H9 (cell line): Measurements from ENCODE around the gene ZNF451. TPM values are rescaled to one million over a fixed set of nuclear protein-coding genes. Genes with fewer than 3 reads are reported as not detected.
A peak's percentile ranks its signal among the peaks of the same experiment; 100 is the strongest.

ENCODE experiments used
- DNase-seq: peaks from one replicate; pipeline ENCODE4 v3.0.0-alpha.2; 2017
- H2AFZ ChIP-seq: one replicate; pipeline ENCODE4 v1.6.1; 2013; ENCODE audit warnings: mild to moderate bottlenecking, low read length, control low read depth, moderate library complexity
- H2AK5ac ChIP-seq: 2 replicates; pipeline ENCODE4 v1.6.1; 2013; ENCODE audit warnings: low read length, control low read depth, mixed read lengths; ENCODE audit not compliant: insufficient read length
- H2BK120ac ChIP-seq: one replicate; pipeline ENCODE4 v1.6.1; 2013; ENCODE audit warnings: low read depth, mild to moderate bottlenecking, low read length, control low read depth, inconsistent platforms; ENCODE audit not compliant: poor library complexity, severe bottlenecking
- H2BK12ac ChIP-seq: 2 replicates; pipeline ENCODE4 v1.6.1; 2013; ENCODE audit warnings: low read length, control low read depth, mixed read lengths, low read depth; ENCODE audit not compliant: insufficient read length
- H2BK15ac ChIP-seq: 2 replicates; pipeline ENCODE4 v1.6.1; 2013; ENCODE audit warnings: low read depth, low read length, control low read depth
- H2BK20ac ChIP-seq: one replicate; pipeline ENCODE4 v1.6.1; 2013; ENCODE audit warnings: low read depth, mild to moderate bottlenecking, low read length, control low read depth, inconsistent platforms; ENCODE audit not compliant: poor library complexity, severe bottlenecking
- H2BK5ac ChIP-seq: 2 replicates; pipeline ENCODE4 v1.6.1; 2013; ENCODE audit warnings: low read length, control low read depth, mixed read lengths; ENCODE audit not compliant: insufficient read length
- H3K14ac ChIP-seq: 2 replicates; pipeline ENCODE4 v1.6.1; 2013; ENCODE audit warnings: low read length, control low read depth; ENCODE audit not compliant: insufficient read depth
- H3K18ac ChIP-seq: 2 replicates; pipeline ENCODE4 v1.6.1; 2013; ENCODE audit warnings: low read depth, mild to moderate bottlenecking, mixed read lengths, low read length, control low read depth; ENCODE audit not compliant: insufficient read length
- H3K23ac ChIP-seq: 2 replicates; pipeline ENCODE4 v1.6.1; 2013; ENCODE audit warnings: low read length, control low read depth, mixed read lengths, low read depth; ENCODE audit not compliant: insufficient read length
- H3K23me2 ChIP-seq: 2 replicates; pipeline ENCODE4 v1.6.1; 2013; ENCODE audit warnings: low read depth, mild to moderate bottlenecking, mixed read lengths, low read length, control low read depth; ENCODE audit not compliant: insufficient read length, poor library complexity, severe bottlenecking
- H3K27ac ChIP-seq: 2 replicates; pipeline ENCODE4 v1.5.1; 2013; ENCODE audit warnings: low read length, control low read depth, mixed read lengths, low read depth; ENCODE audit not compliant: insufficient read length
- H3K27me3 ChIP-seq: 2 replicates; pipeline ENCODE4 v1.6.1; 2013; ENCODE audit warnings: low read length, control low read depth, inconsistent platforms; ENCODE audit not compliant: insufficient read depth
- H3K4ac ChIP-seq: 2 replicates; pipeline ENCODE4 v1.6.1; 2013; ENCODE audit warnings: low read depth, mild to moderate bottlenecking, control low read depth, inconsistent platforms, low read length, moderate library complexity
- H3K4me1 ChIP-seq: 2 replicates; pipeline ENCODE4 v1.6.1; 2013; ENCODE audit warnings: low read length, control low read depth, inconsistent platforms; ENCODE audit not compliant: insufficient read depth
- H3K4me2 ChIP-seq: 2 replicates; pipeline ENCODE4 v1.6.1; 2013; ENCODE audit warnings: low read length, control low read depth, mixed read lengths; ENCODE audit not compliant: insufficient read length, insufficient read depth
- H3K56ac ChIP-seq: 2 replicates; pipeline ENCODE4 v1.6.1; 2013; ENCODE audit warnings: low read depth, mild to moderate bottlenecking, mixed read lengths, low read length, control low read depth; ENCODE audit not compliant: insufficient read length
- H3K79me1 ChIP-seq: 2 replicates; pipeline ENCODE4 v1.6.1; 2013; ENCODE audit warnings: low read depth, mild to moderate bottlenecking, moderate library complexity, low read length, control low read depth, inconsistent platforms; ENCODE audit not compliant: insufficient read depth, poor library complexity, severe bottlenecking
- H3K79me2 ChIP-seq: 2 replicates; pipeline ENCODE4 v1.6.1; 2013; ENCODE audit warnings: low read length, control low read depth, inconsistent platforms; ENCODE audit not compliant: insufficient read depth
- H3K9ac ChIP-seq: 2 replicates; pipeline ENCODE4 v1.6.1; 2013; ENCODE audit warnings: low read length, control low read depth, mixed read lengths; ENCODE audit not compliant: insufficient read length; ENCODE audit errors: extremely low read depth
- H3K9me3 ChIP-seq: one replicate; pipeline ENCODE4 v1.6.1; 2013; ENCODE audit warnings: low read depth, low read length, inconsistent platforms; ENCODE audit not compliant: control insufficient read depth
- H3T11ph ChIP-seq: one replicate; pipeline ENCODE4 v1.6.1; 2013; ENCODE audit warnings: mild to moderate bottlenecking, low read length, control low read depth, inconsistent platforms
- H4K20me1 ChIP-seq: one replicate; pipeline ENCODE4 v1.6.1; 2013; ENCODE audit not compliant: control insufficient read depth, insufficient read length, insufficient read depth
- H4K5ac ChIP-seq: 2 replicates; pipeline ENCODE4 v1.6.1; 2013; ENCODE audit warnings: low read depth, mild to moderate bottlenecking, mixed read lengths, low read length, control low read depth; ENCODE audit not compliant: insufficient read length
- H4K8ac ChIP-seq: replicated peaks from 2 replicates; pipeline ENCODE4 v1.6.1; 2013; ENCODE audit warnings: low read length, control low read depth, mixed read lengths, low read depth; ENCODE audit not compliant: insufficient read length
- H4K91ac ChIP-seq: 2 replicates; pipeline ENCODE4 v1.6.1; 2013; ENCODE audit warnings: low read depth, mild to moderate bottlenecking, moderate library complexity, mixed read lengths, low read length, control low read depth; ENCODE audit not compliant: insufficient read length
- H3K27ac Mint-ChIP-seq, 3 experiments: 2 replicates in 2 of 3; 3 replicates in 1 of 3; pipeline ENCODE4 v1.8.0; 2020 to 2021; ENCODE audit warnings: mixed read lengths in 3 of 3, mild to moderate bottlenecking in 1 of 3, moderate library complexity in 1 of 3
- H3K27me3 Mint-ChIP-seq: 2 replicates; pipeline ENCODE4 v1.8.0; 2021; ENCODE audit warnings: low read depth, mild to moderate bottlenecking, moderate library complexity, mixed read lengths
- H3K36me3 Mint-ChIP-seq, 3 experiments: 2 replicates in 2 of 3; 3 replicates in 1 of 3; pipeline ENCODE4 v1.8.0; 2020 to 2021; ENCODE audit warnings: low read depth in 3 of 3, mixed read lengths in 3 of 3; ENCODE audit not compliant: insufficient read depth in 1 of 3
- H3K4me1 Mint-ChIP-seq, 2 experiments: 2 replicates each; pipeline ENCODE4 v1.8.0; 2020; ENCODE audit warnings: mixed read lengths in 2 of 2
- H3K4me3 Mint-ChIP-seq, 2 experiments: 2 replicates in 1 of 2; 3 replicates in 1 of 2; pipeline ENCODE4 v1.8.0; 2020 to 2021; ENCODE audit warnings: mild to moderate bottlenecking in 2 of 2, mixed read lengths in 2 of 2, moderate library complexity in 1 of 2
- H3K9me3 Mint-ChIP-seq, 2 experiments: 2 replicates in 1 of 2; 3 replicates in 1 of 2; pipeline ENCODE4 v1.8.0; 2020; ENCODE audit warnings: mild to moderate bottlenecking in 2 of 2, mixed read lengths in 2 of 2, moderate library complexity in 1 of 2
- CTCF ChIP-seq: fragments of 200-600 bp; sonication (generic); conservative IDR thresholded peaks from 3 replicates; pipeline ENCODE4 v1.8.0; 2021; ENCODE audit warnings: antibody characterized with exemption, mild to moderate bottlenecking
- WGBS: extraction: QIAGEN DNeasy Blood & Tissue Kit; methylation state at CpG from one replicate; pipeline ENCODE4 v1.1.7; 2013; ENCODE audit warnings: missing lambda C conversion rate, low lambda C conversion rate, mixed read lengths; ENCODE audit not compliant: insufficient read length; ENCODE audit errors: extremely low coverage; 5-methylcytosine and 5-hydroxymethylcytosine counted together
- total RNA-seq: library from RNA; stranded (reverse); gene quantifications from 2 replicates; pipeline ENCODE4 v1.2.1, GENCODE V29; 2021

ZNF451 gene
- total RNA-seq, 1 experiment from 2014 or later = 71.2 TPM

- H3K14ac ChIP-seq = no peak overlapping the region
- no peak overlapping the region for H2BK12ac ChIP-seq
- peak overlapping the region in 1 of 3 experiments; percentile 57; a peak in 3 of 7 replicates for H3K27ac Mint-ChIP-seq
- H3K79me1 ChIP-seq = no peaks in the 10 kb centered on the region
- no peak overlapping the region for H2BK20ac ChIP-seq
- no peak overlapping the region for H3K23ac ChIP-seq
- H3T11ph ChIP-seq = no peak overlapping the region
- H3K4me1 ChIP-seq = no peaks in the 10 kb centered on the region
- peaks cover 32 to 64% (median 59%) of the 10 kb centered on the region in 3 experiments; a peak in 6 of 7 replicates for H3K36me3 Mint-ChIP-seq
- H3K4me1 Mint-ChIP-seq = peaks cover 6 to 9% of the 10 kb centered on the region in 2 experiments
- no peaks in the 10 kb centered on the region for H3K9me3 ChIP-seq
- H4K20me1 ChIP-seq = no peaks in the 10 kb centered on the region
- no peak for TF ChIP-seq CTCF
- H3K9me3 Mint-ChIP-seq = no peaks in the 10 kb centered on the region
- no peak overlapping the region for H2BK15ac ChIP-seq
- H4K8ac ChIP-seq = no peak overlapping the region
- peaks cover 3% of the 10 kb centered on the region; the same call in 1 of the 2 replicates for H3K79me2 ChIP-seq
- H2BK120ac ChIP-seq = no peak overlapping the region
- H3K4me2 ChIP-seq = no peak overlapping the region
- no peak overlapping the region for H3K4ac ChIP-seq
- H3K18ac ChIP-seq = no peak overlapping the region
- H3K23me2 ChIP-seq = no peaks in the 10 kb centered on the region
- DNase-seq = no peak
- H2AFZ ChIP-seq = no peak overlapping the region
- no peak overlapping the region for H3K27ac ChIP-seq
- H3K4me3 Mint-ChIP-seq = no peak overlapping the region
- H3K27me3 Mint-ChIP-seq = no peaks in the 10 kb centered on the region
- no peak overlapping the region for H3K56ac ChIP-seq
- no peak overlapping the region for H2BK5ac ChIP-seq
- H2AK5ac ChIP-seq = no peak overlapping the region
- no peaks in the 10 kb centered on the region for H3K27me3 ChIP-seq
- H3K9ac ChIP-seq = no peak overlapping the region
- H4K5ac ChIP-seq = no peak overlapping the region
- H4K91ac ChIP-seq = no peak overlapping the region
- WGBS = no CpG with 5 or more reads among the region's 1 CpG
Measured at GRCh38 chr6:57097596-57097995, 7.6 kb downstream of the ZNF451 start.
